A204.1 (cell line): Measurements from ENCODE around the gene KMT2E.
"Not testable (repeated sequence)": the region's sequence is repeated elsewhere in the genome, so short reads cannot be mapped to it uniquely, and the experiment has no call there.

Experiments used
- FAIRE-seq: peaks from 2 replicates; lab custom pipeline; 2012; peaks lifted over from hg19 to GRCh38; lab: Jason Lieb, UNC

Gene KMT2E

DNA sequence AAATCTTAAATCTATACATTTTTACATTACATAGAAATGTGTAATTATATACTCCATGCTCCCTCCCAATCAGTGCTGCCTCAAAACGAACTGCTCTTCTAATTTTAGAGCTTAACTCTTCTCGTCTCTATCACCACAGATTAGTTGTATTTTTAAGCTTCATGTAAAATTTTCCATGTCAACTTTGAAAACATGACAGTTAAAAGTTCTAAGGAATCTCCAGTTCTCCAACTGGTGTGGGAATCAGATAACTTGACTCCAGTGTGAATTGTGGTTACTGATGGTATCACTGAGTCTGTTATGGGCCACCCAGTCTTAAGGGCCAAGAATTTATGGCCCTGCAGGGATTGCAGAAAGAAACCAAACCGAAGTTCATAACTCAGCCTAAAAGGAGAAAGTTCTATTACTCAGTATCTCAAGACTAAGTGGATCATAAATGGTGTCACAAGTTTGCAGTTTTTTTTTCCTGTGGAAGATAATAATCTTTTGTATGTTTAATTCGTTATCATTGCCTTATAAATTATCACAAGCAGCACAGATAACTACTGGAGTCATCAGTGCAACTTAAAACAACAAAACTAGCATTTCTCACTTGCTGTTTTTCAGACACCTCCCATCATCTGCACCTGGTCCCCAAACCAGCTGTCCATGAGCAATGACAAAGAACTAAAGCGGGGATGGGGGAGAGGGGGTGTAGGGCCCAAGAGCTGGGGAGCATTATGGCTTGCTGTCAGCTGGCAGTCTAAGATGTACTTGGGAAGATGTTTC, 31.5 kb upstream of the KMT2E start:
- FAIRE-seq, result no peak

DNA sequence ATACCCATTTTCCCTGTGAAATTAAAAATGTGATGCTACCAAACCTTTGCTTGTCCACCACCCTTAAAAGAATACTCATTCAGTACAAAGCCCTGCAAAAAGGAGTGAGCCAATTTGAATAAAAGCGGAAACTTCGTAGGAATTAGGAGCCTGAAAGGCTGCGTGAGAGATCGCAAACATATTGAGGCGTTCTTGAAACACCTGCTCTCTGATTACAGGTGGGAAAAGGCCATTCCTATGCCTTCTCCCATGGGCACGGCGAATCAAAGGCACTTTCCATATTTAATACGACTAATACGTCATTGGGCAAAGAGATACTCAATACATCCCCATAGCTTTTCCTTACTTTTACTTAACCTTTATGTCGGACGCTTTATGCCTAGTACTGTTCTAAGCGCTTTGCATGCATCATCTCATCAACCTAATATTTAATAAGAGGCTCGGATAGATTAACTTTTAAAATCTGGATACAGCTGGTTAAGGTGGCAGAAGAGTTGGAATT, 30.9 kb upstream of the KMT2E start:
- FAIRE-seq, result no peak

DNA sequence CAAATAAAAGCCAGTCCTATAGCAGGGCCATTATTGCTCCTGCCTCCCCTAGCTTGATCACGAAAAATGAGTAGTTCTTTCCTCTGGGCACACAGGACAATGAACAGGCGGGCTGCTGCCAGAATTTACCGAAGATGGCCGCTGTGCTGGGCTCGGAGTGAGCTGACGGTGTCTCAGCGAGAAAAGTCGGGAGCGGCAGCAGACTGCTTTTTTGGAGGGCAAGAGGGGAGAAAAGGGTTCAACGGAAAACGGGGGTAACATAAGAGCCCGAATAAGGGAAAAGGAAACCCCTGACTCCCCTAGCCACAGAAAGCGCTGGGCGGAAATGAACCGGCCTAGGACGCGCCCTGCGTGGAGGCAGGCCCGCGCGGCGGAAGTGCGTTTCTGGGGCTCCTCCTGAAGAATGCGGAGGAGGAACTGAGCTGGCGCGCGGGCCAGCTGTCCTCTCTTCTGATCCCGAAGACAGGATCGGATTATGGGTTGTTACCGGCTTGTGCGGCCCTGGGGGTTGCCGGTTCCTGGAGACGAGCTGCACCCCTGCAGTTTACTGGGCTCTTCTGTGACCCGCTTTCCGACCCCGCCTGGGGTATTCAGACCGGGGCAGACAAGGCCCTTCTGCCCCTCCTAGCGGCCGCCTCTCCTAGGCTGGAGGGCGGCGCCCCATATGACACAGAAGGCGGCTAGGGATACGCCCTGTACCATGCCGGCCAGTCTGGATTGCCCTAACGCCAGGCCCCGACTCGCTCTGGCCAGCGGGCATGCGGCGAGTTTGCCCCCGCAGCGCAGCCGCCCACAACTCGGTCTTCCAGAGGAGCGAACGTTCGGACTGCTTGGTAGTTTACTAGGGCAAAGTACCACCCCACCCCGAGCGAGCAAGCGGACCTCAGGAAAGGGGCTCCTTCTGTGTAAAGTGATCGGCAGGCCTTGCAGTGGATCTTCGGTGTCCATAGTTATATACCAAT, 30.1 kb upstream of the KMT2E start:
- peak; percentile 94 for FAIRE-seq

DNA sequence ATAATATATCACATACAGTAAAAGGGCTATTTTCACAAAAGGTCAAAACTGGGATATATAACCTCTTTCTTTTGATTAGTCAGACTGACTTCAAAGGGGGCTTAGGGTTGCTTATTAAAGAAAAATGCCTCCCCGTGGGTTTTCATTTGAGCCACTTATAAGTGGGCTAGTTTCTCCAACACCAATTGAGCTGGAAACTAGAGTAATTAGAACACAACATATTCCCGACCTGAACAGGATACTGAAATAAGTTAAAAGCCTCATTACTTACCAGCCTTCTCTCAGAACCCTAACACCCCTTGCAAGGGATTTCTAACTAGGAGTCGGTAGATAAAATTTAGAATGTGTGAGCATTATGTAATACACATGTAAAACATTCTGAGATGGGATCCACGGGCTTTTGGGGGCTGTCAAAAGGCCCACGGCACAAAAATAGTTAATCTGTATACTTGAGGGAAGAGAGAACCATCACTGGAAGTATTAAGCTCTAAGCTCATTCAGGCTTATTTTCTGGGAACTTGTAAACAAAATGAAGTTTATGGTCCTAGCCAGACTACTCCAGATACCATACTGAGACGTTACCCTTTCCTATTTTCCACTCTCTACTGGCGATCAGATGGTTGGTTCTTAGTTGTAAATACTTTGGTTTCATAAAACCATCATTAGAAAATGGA, 29.3 kb upstream of the KMT2E start:
- FAIRE-seq, result no peak

DNA sequence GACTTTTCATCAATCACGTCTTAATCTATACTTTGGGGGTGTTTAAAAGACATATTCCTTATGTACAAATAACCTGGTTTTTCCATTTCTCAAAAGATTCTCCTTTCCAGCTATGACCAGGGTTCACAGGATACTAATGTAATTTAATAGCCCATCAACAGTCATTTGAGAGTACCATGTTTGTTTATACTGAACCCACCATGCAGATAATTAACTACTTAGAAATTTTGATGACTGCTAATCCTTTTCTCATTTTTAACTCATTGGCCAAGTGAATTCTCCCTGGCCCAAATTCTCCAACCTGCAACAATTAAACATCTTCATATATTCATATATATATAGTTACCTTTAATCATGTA, 28.8 kb upstream of the KMT2E start:
- FAIRE-seq, result no peak

DNA sequence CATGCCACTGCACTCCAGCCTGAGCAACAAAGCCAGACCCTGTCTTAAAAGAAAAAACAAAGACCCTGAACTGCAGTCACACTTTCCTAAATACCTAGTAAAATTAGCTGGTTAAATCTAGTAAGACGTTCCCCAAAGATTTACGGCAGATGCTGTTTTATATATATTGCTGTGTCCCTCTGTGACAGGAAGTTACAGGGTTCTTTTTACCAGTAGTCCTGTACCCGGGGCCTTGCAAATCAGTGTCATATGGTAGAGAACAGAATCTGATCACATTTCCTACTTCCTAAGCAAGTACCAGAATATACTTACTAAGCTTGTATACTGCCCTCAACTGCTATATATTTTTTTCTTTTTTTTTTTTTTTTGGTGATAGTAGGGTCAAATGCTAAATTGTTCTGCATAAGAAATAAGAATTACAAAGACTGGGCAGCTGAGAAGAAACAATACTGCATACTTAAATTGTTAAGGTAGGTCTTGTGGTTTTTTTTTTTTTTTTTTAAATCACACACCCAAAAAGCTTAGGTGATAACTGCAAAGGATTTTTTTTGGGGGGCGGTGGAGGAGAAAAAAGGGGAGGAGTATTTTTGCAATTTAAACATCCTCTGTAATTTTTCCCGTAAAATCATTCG, 27.3 kb upstream of the KMT2E start:
- peak; percentile 87 for FAIRE-seq

DNA sequence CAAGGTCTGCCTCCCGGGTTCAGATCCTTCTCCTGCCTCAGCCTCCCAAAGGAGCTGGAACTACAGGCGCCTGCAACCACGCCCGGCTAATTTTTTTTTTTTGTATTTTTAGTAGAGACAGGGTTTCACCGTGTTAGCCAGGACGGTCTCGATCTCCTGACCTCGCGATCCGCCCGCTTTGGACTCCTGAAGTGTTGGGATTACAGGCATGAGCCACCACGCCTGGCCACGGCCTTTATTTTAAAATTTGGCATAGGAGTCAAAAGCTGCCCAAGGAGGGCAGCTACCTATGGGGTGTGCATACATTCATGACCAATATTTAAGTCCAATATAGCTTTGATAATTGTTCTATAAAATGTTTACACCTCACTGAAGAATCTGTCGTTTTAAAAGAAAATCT, 26.6 kb upstream of the KMT2E start:
- not testable (repeated sequence) for FAIRE-seq

DNA sequence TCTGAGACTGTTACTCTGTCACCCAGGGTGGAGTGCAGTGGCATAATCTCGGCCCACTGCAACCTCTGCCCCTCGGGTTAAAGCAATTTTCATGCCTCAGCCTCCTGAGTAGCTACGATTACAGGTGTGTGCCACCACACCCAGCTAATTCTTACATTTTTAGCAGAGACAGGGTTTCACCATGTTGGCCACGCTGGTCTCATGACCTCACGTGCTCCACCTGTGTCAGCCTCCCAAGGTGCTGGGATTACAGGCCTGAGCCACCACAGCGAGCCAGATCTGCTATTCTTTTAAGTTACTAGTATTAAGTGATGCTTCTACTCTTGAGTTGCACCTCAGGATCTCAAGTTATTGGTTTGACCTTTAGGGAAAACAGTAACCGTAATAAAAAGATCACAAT, 23.0 kb upstream of the KMT2E start:
- no peak for FAIRE-seq

DNA sequence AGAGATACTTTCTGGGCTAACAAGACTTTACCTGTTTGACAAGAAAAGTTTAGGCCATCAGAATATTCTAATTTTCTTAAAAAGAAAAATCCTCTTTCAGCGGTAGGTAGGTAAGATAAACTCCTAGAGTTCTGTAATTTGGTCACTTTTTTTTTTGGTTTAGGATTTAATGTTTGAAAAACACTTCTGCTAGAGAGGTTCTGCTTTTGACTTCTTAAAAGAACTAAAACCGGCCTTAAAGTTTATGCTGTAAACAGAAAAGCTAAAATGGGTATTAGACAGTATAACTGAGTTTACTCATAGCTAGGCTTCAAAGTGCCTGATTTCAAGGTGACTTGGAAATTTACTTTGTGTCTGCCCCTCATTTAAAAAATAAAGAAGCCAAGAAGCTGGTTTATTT, 21.7 kb upstream of the KMT2E start:
- FAIRE-seq, result no peak

DNA sequence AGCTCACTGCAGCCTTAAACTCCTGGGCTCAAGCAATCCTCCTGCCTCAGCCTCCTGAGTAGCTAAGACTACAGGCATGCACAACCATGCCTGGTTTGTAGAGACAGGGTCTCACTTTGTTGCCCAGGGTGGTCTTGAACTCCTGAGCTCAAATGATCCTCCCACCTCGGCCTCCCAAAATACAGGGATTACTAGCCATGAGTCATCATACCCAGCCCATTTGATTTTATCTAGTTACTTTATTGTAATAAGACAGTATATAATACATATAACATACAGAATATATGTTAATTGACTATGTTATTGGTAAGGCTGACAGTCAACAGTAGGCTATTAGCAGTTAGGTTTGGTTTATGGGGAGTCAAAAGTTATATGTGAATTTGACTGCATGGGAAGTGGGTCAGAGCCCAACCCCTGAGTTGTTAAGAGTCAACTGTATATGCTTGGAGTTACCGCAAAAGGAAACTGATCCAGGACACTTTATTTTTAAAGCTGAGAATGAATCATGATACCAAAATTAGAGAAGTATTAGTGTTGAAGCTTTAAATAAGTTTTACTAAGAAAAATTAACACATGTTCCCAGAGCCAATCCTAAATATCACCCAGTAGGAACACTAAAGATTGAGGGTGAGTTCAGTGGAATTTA, 20.7 kb upstream of the KMT2E start:
- FAIRE-seq, result no peak

DNA sequence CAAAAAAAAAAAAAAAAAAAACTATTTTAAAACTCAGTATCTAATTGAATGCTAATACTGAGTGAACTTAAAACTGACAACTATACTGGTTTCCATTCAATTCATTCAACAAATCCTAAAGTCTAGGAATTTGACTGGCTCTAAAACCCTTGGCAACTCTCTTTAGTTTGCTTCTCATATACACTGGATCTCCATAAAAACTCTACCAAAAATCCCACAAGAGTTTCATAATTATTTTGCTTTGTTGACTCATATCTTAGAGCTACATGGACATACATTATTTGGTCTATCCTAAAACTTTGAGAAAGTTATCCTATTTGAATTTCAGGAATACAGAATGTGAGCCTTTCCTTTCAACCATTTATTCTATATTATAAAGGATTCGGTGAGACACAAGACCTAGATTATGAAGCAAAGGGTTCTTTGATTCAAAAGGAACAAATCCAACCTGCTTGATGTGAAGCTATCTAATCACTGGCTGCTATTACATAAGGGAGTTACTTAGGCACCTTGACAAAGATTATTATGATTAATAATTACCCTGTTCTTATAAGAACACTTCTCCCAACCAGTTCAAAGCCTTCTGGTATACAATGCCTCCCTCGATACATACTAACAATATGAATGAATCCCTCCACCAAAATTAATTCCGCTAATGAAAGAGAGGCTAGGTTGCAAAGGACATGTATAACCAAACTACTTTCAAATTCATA, 15.8 kb upstream of the KMT2E start:
- FAIRE-seq, result no peak

DNA sequence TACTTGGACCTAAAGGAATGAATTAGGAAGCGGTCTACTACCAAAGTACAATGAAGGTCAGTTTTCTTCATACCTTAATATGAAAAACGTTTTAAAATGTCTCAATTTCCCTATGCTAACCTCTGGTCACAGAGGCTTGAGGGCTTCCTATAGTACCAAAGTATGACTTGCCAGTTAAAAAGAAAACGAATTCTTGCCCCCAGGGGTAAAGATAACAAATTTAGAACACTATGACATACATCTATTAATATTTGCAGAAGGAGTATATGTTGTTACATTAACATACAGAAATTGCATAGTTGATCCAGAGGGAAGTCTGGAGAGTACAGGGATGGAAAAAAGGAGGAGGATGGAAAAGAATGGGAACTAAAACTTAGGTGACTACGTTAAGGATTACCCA, 13.8 kb upstream of the KMT2E start:
- FAIRE-seq, result peak; percentile 76

DNA sequence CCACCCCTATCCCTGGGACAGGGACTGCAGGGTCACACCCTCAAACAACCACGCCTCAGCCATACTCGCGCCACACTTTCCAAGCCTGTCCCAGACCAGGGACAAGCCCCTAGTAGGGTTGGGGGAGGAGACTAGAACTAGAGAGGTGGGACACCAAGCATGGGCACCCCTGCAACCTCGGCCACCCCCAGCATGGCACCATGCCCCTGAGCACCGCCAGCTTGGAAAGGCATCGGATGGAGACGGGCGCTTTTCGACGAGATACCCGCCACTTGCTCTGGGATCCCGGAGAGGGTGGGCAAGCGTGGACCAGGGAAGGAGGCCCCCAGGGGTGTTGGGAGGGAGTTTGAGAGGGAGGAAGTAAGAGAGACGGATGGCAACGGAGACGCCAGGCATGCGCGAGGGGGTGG, 13.1 kb upstream of the KMT2E start:
- FAIRE-seq, result no peak

DNA sequence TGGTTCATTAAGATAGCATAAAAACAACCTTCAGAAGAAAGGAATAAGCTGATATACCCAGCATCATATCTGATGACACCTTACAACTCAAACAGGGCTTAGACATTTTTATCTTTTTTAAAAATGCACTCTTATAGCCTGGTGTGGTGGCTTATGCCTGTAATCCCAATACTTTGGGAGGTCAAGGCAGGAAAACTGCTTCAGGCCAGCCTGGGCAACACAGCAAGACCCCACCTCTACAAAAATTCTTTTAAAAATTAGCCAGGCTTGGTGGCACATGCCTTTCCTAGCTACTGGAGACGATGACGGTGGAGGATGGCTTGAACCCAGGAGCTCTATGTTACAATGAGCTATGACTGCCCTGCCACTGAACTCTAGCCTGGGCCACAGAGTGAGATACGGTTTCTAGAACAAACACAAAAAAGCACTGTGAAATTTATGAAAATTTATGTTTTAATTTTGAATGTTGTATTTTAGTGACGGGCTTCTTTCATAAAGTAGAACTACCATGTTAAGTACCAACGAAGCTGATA, 12.3 kb upstream of the KMT2E start:
- FAIRE-seq, result peak; percentile 46

DNA sequence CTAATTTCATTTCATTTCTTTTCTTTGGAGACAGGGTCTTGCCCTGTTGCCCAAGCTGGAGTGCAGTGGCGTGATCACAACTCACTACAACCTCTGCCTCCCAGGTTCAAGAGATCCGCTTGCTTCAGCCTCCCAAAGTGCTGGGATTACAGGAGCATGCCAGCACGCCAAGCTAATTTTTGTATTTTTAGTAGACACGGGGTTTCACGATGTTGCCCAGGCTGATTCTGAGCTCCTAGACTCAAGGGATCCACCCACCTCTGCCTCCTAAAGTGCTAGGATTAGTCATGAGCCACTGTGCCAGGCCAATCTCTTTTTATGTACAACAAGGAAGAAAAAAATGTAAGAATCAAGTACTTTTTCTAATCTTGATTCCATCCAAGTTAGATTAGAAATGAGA, 10.7 kb upstream of the KMT2E start:
- FAIRE-seq, result peak; percentile 67

DNA sequence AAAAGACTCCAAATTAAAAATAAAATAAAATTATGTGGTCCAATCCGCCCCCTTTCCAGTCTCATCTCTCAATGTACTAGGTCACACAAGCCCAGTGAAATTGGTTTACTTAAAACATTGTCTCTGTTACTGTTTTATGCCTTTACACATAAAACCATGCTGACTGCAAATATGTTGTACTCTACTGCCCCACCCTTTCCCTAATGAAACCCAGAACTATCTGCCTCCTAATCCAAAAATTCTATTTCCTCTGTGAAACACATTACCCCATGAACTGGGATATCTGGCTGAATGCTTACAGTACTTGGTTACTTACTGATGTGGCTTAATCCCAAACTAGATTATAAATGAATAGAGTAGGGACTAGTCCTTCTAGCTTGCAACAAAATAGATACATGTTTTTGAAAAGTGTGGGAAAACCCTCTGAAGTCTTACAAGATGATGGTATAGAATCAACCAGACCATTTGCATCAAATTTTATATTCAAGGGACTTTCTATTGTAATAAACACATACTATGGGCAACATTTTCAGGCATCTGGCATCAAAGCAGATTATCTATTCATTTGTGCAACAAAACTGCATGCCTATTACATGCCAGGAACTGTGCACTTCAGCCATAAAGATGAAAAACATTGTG, 10.0 kb upstream of the KMT2E start:
- FAIRE-seq, result no peak

DNA sequence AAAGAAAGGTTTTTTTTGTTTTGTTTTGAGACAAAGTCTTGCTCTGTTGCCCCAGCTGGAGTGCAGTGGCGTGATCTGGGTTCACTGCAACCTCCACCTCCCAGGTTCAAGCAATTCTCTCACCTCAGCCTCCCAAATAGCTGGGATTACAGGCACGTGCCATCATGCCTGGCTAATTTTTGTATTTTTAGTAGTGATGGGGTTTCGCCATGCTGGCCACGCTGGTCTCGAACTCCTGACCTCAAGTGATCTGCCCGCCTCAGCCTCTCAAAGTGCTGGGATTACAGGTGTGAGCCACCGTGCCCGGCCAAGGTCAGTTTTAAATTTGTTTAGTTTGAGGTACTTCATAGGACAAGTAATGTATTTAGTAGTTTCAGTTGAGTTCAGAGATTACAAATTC, 9.0 kb upstream of the KMT2E start:
- not testable (repeated sequence) for FAIRE-seq

DNA sequence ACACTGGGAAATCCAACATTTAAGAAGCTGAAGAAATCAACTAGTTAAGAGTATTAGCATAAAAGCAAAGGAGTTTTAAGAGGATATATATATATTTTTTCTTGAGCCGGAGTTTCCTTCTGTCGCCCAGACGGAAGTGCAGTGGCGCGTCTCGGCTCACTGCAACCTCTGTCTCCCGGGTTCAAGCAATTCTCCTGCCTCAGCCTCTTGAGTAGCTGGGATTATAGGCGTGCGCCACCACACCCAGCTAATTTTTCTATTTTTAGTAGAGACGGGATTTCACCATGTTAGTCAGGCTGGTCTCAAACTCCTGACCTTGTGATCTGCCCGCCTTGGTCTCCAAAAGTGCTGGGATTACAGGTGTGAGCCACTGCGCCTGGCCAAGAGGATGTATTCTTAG, 8.5 kb upstream of the KMT2E start:
- FAIRE-seq, result not testable (repeated sequence)

DNA sequence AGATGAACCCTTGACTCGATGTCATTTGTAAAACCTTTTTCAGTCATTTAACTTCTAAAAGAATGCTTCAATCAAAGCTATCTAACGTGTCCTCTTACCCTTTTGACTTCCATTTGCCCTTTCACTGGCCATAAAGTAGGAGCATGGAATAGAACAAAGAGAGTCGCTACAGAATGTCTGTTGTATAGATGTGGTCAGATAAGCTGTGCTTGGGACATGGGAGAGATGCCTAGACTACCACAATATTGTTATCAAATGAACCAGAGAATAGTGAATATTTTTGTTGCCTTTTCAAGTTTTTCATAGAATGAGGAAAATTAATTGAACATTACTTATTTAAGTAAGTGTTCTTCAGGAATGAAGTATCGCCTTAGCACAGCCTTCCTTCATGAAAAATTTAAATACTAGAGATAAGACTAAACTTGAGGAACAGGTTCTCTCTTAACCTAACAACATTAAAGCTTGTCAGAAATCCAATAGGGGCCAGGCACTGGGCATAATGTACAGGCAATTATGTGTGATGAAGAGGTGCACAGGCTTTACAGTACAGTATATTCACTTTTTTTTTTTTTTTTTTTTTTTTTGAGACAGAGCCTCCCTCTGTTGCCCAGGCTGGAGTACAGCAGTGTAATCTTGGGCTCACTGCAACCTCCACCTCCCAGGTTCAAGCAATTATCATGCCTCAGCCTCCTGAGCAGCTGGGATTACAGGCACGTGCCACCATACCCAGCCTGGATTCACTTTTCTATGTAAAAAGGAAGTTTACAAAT, 7.5 kb upstream of the KMT2E start:
- no peak for FAIRE-seq

DNA sequence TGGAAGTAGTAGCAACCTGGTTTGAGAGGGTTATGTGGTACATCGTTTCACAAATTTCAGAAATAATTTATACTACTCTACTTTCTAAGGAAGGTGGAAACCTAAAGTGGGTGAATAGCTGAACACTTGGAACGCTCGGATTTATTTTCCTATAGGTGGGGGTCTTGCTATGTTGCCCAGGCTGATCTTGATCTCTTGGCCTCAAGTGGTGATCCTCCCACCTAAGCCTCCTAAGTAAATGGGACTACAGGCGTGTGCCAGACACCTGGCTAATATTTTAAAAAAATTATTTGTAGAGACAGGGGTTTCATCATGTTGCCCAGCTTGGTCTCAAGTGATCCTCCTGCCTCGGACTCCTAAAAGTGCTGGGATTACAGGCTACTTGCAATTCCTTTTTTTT, 6.7 kb upstream of the KMT2E start:
- no peak for FAIRE-seq
